ENCODE measurements around the gene RPL23. TPM values are rescaled to one million over a fixed set of nuclear protein-coding genes. Genes with fewer than 3 reads are reported as not detected.

The RPL23 gene
- total RNA-seq: 1,000 to 10,000 TPM; 1,875 to 3,258 (median 2,470) TPM

DNA sequence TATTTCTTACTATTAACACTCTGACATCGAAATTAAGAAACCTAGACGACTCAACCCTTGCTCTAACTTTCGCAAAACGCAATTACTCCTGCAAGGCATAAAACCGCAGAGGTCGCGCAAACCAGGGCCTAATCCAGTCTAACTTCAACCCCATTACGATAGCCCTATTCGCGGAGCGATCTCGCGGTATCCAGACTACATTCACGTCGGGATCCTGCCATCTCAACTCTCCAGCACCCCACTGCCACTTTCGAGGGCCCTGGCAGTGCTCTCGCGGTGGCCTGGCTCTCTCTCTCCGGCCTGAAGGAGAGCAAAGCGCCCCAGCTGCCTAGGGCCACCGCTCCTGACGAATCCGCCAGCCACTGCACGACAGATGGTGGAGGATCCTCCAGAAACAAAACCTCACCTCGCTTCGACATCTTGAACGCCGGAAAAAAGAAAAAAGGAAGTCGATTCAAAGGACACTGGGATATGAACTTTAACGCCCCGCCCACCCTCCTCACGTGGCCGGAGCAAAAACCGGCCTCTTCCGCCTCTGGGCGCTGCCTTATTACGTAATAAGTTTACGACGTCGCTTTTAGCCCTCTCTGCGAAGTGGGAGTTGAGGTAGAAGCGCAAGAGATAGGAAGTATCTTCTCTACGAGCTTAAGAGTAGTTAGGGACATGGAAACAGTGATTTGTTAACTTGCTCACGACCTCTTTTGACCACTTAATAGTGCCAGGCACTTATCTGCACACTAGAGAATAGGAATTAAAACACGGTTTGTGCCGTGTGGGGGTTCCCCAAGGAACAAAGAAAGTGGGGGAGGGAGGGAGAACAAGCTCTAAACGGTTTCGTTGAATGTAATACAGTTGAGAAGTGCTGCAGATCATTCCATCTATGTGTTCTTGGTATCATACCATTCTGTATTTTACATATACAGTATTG, at the start of gene RPL23:
Gene RPL23 (minus strand): TSS at position 430 of the 928 bp plus-strand sequence. CDS start 11 bp downstream, at position 419.
- Histone ChIP-seq H3K27ac (peak within 1 kb of the TSS; percentile 83 to 86), H3K4me3 (peak within 1 kb of the TSS; percentile 63 to 85 (median 72)), H3K4me1 (replicated peaks in 1 of 2) (peaks cover 18 to 20% of the 10 kb centered on the region in 2 donors)
- in situ Hi-C loops (cut with MboI; ENCODE audit: low pct_unique_long_range_greater_than_20kb in 2 of 9, low sequenced_read_pairs in 9 of 9, unreplicated experiment in 9 of 9): no loop called here
- 0 to 10% (median 2%) methylated on average over 2 to 30 of the region's 48 CpGs; no CpG with 5 or more reads in 2 of the 10 experiments for WGBS, 10 experiments
- peak; percentile 84 to 95 (median 92) for ATAC-seq (replicated peaks in 6 of 8)

DNA sequence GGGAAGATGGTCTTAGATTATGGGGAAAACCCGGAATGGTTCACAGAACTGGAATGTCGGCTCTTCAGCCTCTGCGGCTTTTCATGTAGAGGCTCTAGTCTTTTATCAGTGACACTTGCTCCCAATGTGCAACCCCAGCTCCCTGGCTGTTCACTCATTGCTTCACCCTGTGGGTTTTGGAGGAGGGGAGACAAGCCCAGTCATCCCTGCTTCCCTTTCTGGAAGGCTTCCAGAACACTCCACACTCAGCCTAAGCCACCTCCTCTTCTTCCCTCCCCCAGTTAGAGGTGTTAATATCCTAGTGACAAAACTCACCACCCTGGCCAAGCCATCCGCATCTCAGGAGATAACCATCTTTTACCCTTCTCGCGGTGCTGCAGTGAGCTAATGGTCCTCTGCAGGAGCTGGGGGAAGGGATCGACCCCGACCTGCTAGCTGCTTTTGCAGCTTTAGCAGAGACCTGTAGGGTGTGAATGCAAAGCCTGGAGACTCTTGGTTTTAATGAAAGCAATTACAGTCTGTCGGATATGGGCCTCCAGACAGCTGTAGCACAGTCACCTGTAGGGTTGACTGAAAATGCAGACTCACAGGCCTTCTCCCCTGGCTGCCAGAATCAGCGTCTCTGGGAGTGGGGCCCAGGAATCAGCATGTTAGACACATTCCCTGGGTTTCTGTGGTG, 47.6 kb upstream of the RPL23 start:
- H3K4me3 ChIP-seq: no peak overlapping the region
- 10 to 70% (median 37%) methylated on average over 2 to 8 of the region's 10 CpGs; no CpG with 5 or more reads in 3 of the 10 experiments for WGBS, 10 experiments
- in situ Hi-C loops (cut with MboI; ENCODE audit: low pct_unique_long_range_greater_than_20kb in 2 of 9, low sequenced_read_pairs in 9 of 9, unreplicated experiment in 9 of 9): no loop called here
- H3K27ac ChIP-seq: peak overlapping the region in 1 of 2 donors; percentile 29
- ATAC-seq (replicated peaks in 6 of 8): peak in 3 of 8 experiments; percentile 16 to 67 (median 62)
- H3K4me1 ChIP-seq (replicated peaks in 1 of 2): peaks cover 1 to 9% of the 10 kb centered on the region in 2 donors

DNA sequence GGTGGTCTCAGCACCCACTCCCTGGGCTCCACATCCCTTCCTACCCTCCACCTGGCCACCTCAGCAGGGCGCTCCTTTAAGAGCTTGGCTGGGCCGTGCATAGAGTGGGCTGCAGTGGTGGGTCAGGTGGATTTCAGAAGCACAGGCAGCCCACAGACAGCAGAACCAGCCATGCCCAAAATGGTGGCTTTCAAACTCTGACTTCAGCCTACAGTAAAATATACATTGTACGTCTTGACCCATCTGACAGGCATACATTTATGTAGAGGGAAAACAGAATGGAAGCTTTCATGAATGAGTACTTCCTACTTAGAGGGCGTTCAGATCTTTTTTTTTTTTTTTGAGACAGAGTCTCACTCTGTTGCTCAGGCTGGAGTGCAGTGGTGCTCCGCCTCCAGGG, 45.9 kb upstream of the RPL23 start:
- H3K4me3 ChIP-seq: no peak overlapping the region
- WGBS, 10 experiments: 90 to 100% (median 92%) methylated on average over 1 to 4 of the region's 5 CpGs; no CpG with 5 or more reads in 5 of the 10 experiments
- H3K27ac ChIP-seq: no peak overlapping the region
- ATAC-seq (replicated peaks in 6 of 8): no peak
- peaks cover 3 to 15% of the 10 kb centered on the region in 2 donors for H3K4me1 ChIP-seq (replicated peaks in 1 of 2)
- in situ Hi-C loops (cut with MboI; ENCODE audit: low pct_unique_long_range_greater_than_20kb in 2 of 9, low sequenced_read_pairs in 9 of 9, unreplicated experiment in 9 of 9): no loop called here

GRCh38 chr17:38898812-38899348, 45.4 kb upstream of the RPL23 start:
- no peak for ATAC-seq (replicated peaks in 6 of 8)
- 80 to 85% (median 83%) methylated on average over 1 to 7 of the region's 11 CpGs; no CpG with 5 or more reads in 7 of the 10 experiments for WGBS, 10 experiments

DNA sequence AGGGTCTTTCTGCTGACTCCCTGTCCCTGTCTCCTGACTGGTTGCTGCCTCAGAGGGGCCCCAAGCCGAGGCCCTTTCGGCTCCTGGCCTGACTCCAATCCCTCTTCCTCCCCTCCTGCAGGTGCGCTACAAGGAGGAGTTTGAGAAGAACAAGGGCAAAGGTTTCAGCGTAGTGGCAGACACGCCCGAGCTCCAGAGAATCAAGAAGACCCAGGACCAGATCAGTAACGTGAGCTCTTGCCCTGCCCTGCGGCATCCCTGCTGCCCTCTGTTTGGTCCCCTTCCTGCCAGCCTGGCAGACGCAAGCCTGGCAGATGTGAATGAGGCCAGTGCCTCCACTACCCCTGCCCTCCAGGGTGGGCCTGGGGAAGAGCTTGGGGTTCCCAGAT, 44.8 kb upstream of the RPL23 start:
- no peak for ATAC-seq (replicated peaks in 6 of 8)
- H3K4me1 ChIP-seq (replicated peaks in 1 of 2): peaks cover 3 to 15% of the 10 kb centered on the region in 2 donors
- in situ Hi-C loops (cut with MboI; ENCODE audit: low pct_unique_long_range_greater_than_20kb in 2 of 9, low sequenced_read_pairs in 9 of 9, unreplicated experiment in 9 of 9): no loop called here
- 94 to 100% (median 100%) methylated on average over 1 to 6 of the region's 9 CpGs; no CpG with 5 or more reads in 7 of the 10 experiments for WGBS, 10 experiments
- no peak overlapping the region for H3K4me3 ChIP-seq
- no peak overlapping the region for H3K27ac ChIP-seq

More at GRCh38 chr17:38898812-38899348, 45.4 kb upstream of the RPL23 start:
- in situ Hi-C loops (cut with MboI; ENCODE audit: low pct_unique_long_range_greater_than_20kb in 2 of 9, low sequenced_read_pairs in 9 of 9, unreplicated experiment in 9 of 9): no loop called here
- Histone ChIP-seq H3K27ac (no peak overlapping the region), H3K4me3 (no peak overlapping the region), H3K4me1 (replicated peaks in 1 of 2) (peaks cover 3 to 15% of the 10 kb centered on the region in 2 donors)

- 66 to 100% (median 83%) methylated on average over 1 to 3 of the region's 12 CpGs; no CpG with 5 or more reads in 6 of the 10 experiments for WGBS, 10 experiments
- Histone ChIP-seq H3K4me3 (no peak overlapping the region), H3K27ac (no peak overlapping the region), H3K4me1 (replicated peaks in 1 of 2) (peaks cover 3 to 15% of the 10 kb centered on the region in 2 donors)
- in situ Hi-C loops (cut with MboI; ENCODE audit: low pct_unique_long_range_greater_than_20kb in 2 of 9, low sequenced_read_pairs in 9 of 9, unreplicated experiment in 9 of 9): no loop called here
- ATAC-seq (replicated peaks in 6 of 8): no peak
Observed at GRCh38 chr17:38897671-38898290, 44.3 kb upstream of the RPL23 start.

DNA sequence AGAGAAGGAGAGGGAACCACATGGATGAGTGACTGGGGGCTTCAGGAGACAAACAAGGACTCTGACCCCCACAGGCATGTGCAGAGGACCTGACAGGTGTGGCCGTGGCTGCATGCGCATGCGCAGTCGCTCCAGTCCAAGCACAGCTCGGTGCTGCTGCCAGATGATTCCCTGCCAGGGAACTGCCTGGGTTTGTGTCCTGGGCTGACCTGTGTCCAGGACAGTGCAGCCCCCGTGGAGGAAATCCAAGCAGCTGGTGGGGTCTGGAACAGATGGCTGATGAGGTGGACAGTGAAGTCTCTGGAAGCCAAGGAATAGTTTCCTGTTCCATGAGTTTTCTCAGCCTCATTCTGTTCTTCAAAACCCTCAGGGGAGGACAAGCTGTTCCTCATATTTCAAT, 43.7 kb upstream of the RPL23 start:
- in situ Hi-C loops (cut with MboI; ENCODE audit: low pct_unique_long_range_greater_than_20kb in 2 of 9, low sequenced_read_pairs in 9 of 9, unreplicated experiment in 9 of 9): no loop called here
- no peak overlapping the region for H3K27ac ChIP-seq
- peaks cover 3 to 15% of the 10 kb centered on the region in 2 donors for H3K4me1 ChIP-seq (replicated peaks in 1 of 2)
- 60 to 100% (median 90%) methylated on average over 1 to 2 of the region's 6 CpGs; no CpG with 5 or more reads in 7 of the 10 experiments for WGBS, 10 experiments
- ATAC-seq (replicated peaks in 6 of 8): peak in 3 of 8 experiments; percentile 15 to 32 (median 27)
- H3K4me3 ChIP-seq: no peak overlapping the region

GRCh38 chr17:38896346-38896954, 42.9 kb upstream of the RPL23 start:
- ATAC-seq (replicated peaks in 6 of 8): peak in 5 of 8 experiments; percentile 63 to 70 (median 67)
- Histone ChIP-seq H3K27ac (peak overlapping the region in 1 of 2 donors; percentile 21), H3K4me3 (no peak overlapping the region), H3K4me1 (replicated peaks in 1 of 2) (peaks cover 3 to 15% of the 10 kb centered on the region in 2 donors)
- in situ Hi-C loops (cut with MboI; ENCODE audit: low pct_unique_long_range_greater_than_20kb in 2 of 9, low sequenced_read_pairs in 9 of 9, unreplicated experiment in 9 of 9): no loop called here
- WGBS, 10 experiments: 60 to 100% (median 80%) methylated on average over 1 to 5 of the region's 13 CpGs; no CpG with 5 or more reads in 3 of the 10 experiments

DNA sequence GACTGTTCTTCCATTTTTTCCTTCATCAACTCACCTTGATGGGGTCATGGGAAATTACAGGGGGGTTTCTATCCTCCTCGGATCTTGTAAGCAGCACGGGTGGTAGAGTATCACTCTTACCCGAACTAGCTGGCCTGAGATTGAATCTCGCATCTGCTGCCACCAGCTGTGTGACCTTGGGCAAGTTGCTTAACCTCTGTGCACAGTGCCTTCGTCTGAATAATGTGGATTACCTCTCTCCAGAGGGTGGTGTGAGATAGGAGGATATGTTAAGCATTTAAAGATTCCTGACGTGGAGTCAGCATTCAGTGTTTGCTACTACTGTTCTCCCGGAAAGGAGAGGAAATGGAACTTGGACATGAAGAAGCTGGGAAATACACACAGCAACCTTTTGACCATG, 40.8 kb upstream of the RPL23 start:
- Histone ChIP-seq H3K4me1 (replicated peaks in 1 of 2) (peaks cover 3 to 10% of the 10 kb centered on the region in 2 donors), H3K4me3 (no peak overlapping the region), H3K27ac (no peak overlapping the region)
- no peak for ATAC-seq (replicated peaks in 6 of 8)
- WGBS, 10 experiments: 58 to 93% (median 64%) methylated on average over 1 to 7 of the region's 7 CpGs; no CpG with 5 or more reads in 4 of the 10 experiments
- in situ Hi-C loops (cut with MboI; ENCODE audit: low pct_unique_long_range_greater_than_20kb in 2 of 9, low sequenced_read_pairs in 9 of 9, unreplicated experiment in 9 of 9): no loop called here

GRCh38 chr17:38893607-38894006, 40.1 kb upstream of the RPL23 start:
- in situ Hi-C loops (cut with MboI; ENCODE audit: low pct_unique_long_range_greater_than_20kb in 2 of 9, low sequenced_read_pairs in 9 of 9, unreplicated experiment in 9 of 9): no loop called here
- Histone ChIP-seq H3K27ac (no peak overlapping the region), H3K4me3 (no peak overlapping the region), H3K4me1 (replicated peaks in 1 of 2) (peaks cover 3 to 10% of the 10 kb centered on the region in 2 donors)
- WGBS, 10 experiments: 60 to 100% (median 64%) methylated on average over 1 to 3 of the region's 6 CpGs; no CpG with 5 or more reads in 6 of the 10 experiments
- ATAC-seq (replicated peaks in 6 of 8): peak in 1 of 8 experiments; percentile 13

DNA sequence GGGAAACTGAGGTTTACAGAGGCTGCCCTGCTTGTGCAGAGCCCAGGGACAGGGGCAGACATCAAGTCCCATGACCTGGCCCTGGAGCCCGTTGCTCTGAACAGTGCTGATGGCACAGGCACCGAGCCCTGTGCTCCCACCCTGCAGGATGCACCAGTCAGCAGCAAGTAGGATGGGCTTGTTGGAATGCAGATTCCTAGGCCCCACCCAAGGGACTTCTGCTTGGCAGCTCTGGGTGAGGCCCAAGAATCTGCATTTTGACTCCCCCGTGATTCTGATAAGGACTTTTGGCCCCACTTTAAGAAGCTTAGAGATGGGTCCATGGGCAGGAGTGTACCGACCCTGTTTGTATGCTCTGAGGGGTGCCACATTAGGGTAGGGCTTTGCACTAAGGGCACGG, 39.6 kb upstream of the RPL23 start:
- WGBS, 10 experiments: 40 to 100% (median 82%) methylated on average over 1 to 2 of the region's 5 CpGs; no CpG with 5 or more reads in 7 of the 10 experiments
- in situ Hi-C loops (cut with MboI; ENCODE audit: low pct_unique_long_range_greater_than_20kb in 2 of 9, low sequenced_read_pairs in 9 of 9, unreplicated experiment in 9 of 9): no loop called here
- Histone ChIP-seq H3K4me1 (replicated peaks in 1 of 2) (peaks cover 3 to 10% of the 10 kb centered on the region in 2 donors), H3K27ac (no peak overlapping the region), H3K4me3 (no peak overlapping the region)
- ATAC-seq (replicated peaks in 6 of 8): peak in 1 of 8 experiments; percentile 7

DNA sequence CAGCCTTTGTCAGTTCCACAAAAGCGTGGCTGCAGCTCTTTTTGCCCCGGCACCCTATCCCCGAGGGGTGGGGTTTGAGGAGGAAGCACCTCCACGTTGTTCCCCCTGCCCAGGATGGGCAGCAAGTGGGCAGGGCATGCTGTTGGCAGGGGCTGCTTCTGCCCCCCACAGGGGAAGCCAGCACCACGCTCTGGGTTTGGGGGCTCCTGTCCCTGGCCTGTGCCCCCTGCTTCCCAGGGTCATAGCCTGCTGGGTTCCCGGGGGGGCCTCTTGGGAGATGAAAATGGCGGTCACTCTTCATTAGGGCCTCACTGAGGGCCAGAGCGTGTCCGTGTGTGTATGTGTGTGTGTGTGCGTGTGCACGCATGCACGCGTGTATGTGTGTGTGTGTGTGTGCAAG, 39.1 kb upstream of the RPL23 start:
- Histone ChIP-seq H3K27ac (no peak overlapping the region), H3K4me1 (replicated peaks in 1 of 2) (peaks cover 3 to 10% of the 10 kb centered on the region in 2 donors), H3K4me3 (no peak overlapping the region)
- in situ Hi-C loops (cut with MboI; ENCODE audit: low pct_unique_long_range_greater_than_20kb in 2 of 9, low sequenced_read_pairs in 9 of 9, unreplicated experiment in 9 of 9): no loop called here
- peak in 1 of 8 experiments; percentile 11 for ATAC-seq (replicated peaks in 6 of 8)
- WGBS, 10 experiments: 40 to 100% (median 100%) methylated on average over 1 to 5 of the region's 13 CpGs; no CpG with 5 or more reads in 6 of the 10 experiments
